ENCODE data around the gene TAX1BP1. TPM values are rescaled to one million over a fixed set of nuclear protein-coding genes. Genes with fewer than 3 reads are reported as not detected.

TAX1BP1 gene
- total and polyA plus RNA-seq, 2 of the 13 experiments (the other 11 are each of a cell fraction or from before 2014, with no cell fraction given), result 95.2 to 98.9 TPM

- TF ChIP-seq PAXIP1 (CRISPR knock-in tag; conservative IDR thresholded peaks at IDR 0.05) (peak; percentile 50), ARID5B (CRISPR knock-in tag; IDR thresholded peaks at IDR 0.05) (peak; percentile 94), KDM5A (IDR thresholded peaks at IDR 0.05; ENCODE audit: borderline replicate concordance, low read length) (no peak), TEAD3 (CRISPR knock-in tag; optimal IDR thresholded peaks at IDR 0.05; ENCODE audit: borderline replicate concordance) (peak; percentile 54), SOX6 (IDR thresholded peaks at IDR 0.05) (no peak), SOX6 (CRISPR knock-in tag; IDR thresholded peaks at IDR 0.05) (peak; percentile 61), DPF2 (CRISPR knock-in tag; IDR thresholded peaks at IDR 0.05; ENCODE audit: borderline replicate concordance, low read depth) (no peak), ZKSCAN8 (CRISPR knock-in tag; IDR thresholded peaks at IDR 0.05; ENCODE audit: borderline replicate concordance) (peak; percentile 34; the same call in 1 of the 2 replicates), AKNA (CRISPR knock-in tag; IDR thresholded peaks at IDR 0.05; ENCODE audit: borderline replicate concordance) (no peak), ZNF772 (CRISPR knock-in tag; IDR thresholded peaks at IDR 0.05) (no peak), ZNF616 (CRISPR knock-in tag; IDR thresholded peaks at IDR 0.05; ENCODE audit: low read depth) (no peak), KAT8 (CRISPR knock-in tag; IDR thresholded peaks at IDR 0.05) (no peak), LCORL (IDR thresholded peaks at IDR 0.05) (no peak), LCORL (CRISPR knock-in tag; IDR thresholded peaks at IDR 0.05) (peak; percentile 77), FOXK2 (IDR thresholded peaks at IDR 0.05) (no peak), XRCC5 (optimal IDR thresholded peaks at IDR 0.05; ENCODE audit: low read length) (no peak), ADNP (CRISPR knock-in tag; IDR thresholded peaks at IDR 0.05) (no peak), ZNF253 (CRISPR knock-in tag; IDR thresholded peaks at IDR 0.05; ENCODE audit: borderline replicate concordance) (no peak), ZC3H4 (CRISPR knock-in tag; IDR thresholded peaks at IDR 0.05; ENCODE audit: borderline replicate concordance) (no peak)
These were observed 46.2 kb upstream of the TAX1BP1 start (continued) for GRCh38 chr7:27693794-27694193.
